Measurements from ENCODE around the gene MTMR6.

DNA sequence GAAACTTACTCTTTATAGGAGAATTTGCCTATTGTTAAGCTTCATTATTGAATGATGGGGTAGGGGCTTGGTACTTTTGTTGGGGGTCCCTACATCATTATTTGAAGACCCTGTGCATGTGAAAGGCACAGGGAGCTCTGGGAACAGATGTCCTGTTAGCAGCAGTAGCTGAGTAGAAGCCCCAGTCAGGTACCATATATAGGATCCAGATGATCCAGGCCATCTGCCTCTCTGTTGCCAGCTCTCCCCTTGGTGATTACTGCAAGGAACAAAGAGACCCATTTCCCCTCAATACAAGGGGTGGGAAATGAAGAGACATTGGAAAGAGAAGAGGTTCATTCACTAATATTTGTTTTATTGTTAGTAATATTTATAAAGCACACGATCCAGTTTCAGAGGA lies 4.4 kb upstream of the MTMR6 start:
- TF ChIP-seq POLR2AphosphoS5 (IDR thresholded peaks at IDR 0.05; ENCODE audit: low read depth, low read length) (no peak), POLR2A (IDR thresholded peaks at IDR 0.05; ENCODE audit: low read depth, low read length) (no peak), SPI1 (IDR thresholded peaks at IDR 0.05; ENCODE audit: low read depth, low read length) (no peak), TAF1 (IDR thresholded peaks at IDR 0.05; ENCODE audit: low read depth, low read length) (no peak), PAX5 (IDR thresholded peaks at IDR 0.05; ENCODE audit: insufficient read depth, low read length, severe bottlenecking) (no peak)
